ENCODE measurements around the gene UBA6. TPM values are rescaled to one million over a fixed set of nuclear protein-coding genes. Genes with fewer than 3 reads are reported as not detected.
"Not testable (repeated sequence)": the region's sequence is repeated elsewhere in the genome, so short reads cannot be mapped to it uniquely, and the experiment has no call there.

The UBA6 gene
- total RNA-seq, 1 donor: 138 TPM

DNA sequence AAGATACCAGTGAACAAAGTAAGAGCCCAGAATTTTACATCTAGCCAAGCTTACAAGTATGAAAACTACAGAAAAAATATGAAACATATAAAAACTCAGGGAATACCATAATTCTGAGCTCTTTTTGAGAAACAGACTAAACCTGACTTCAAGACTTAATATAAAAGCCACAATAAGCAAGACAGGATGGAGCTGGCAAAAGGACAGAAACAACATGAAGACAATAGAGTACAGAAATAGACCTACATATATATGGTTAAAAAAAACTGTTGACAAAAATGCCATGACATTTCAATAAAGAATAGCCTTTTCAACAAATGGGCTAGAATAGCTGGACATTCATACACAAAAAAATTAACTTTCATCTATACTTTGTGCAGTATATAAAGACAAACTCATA, 49.4 kb downstream of the UBA6 start:
- H3K4me3 ChIP-seq (ENCODE audit: low read depth, low read length): no peak overlapping the region
- TF ChIP-seq, protein P1, sequence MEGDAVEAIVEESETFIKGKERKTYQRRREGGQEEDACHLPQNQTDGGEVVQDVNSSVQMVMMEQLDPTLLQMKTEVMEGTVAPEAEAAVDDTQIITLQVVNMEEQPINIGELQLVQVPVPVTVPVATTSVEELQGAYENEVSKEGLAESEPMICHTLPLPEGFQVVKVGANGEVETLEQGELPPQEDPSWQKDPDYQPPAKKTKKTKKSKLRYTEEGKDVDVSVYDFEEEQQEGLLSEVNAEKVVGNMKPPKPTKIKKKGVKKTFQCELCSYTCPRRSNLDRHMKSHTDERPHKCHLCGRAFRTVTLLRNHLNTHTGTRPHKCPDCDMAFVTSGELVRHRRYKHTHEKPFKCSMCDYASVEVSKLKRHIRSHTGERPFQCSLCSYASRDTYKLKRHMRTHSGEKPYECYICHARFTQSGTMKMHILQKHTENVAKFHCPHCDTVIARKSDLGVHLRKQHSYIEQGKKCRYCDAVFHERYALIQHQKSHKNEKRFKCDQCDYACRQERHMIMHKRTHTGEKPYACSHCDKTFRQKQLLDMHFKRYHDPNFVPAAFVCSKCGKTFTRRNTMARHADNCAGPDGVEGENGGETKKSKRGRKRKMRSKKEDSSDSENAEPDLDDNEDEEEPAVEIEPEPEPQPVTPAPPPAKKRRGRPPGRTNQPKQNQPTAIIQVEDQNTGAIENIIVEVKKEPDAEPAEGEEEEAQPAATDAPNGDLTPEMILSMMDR (IDR thresholded peaks at IDR 0.05; ENCODE audit: insufficient read depth, low read length): no peak
- peak; percentile 45 for DNase-seq (ENCODE audit: low read depth)

DNA sequence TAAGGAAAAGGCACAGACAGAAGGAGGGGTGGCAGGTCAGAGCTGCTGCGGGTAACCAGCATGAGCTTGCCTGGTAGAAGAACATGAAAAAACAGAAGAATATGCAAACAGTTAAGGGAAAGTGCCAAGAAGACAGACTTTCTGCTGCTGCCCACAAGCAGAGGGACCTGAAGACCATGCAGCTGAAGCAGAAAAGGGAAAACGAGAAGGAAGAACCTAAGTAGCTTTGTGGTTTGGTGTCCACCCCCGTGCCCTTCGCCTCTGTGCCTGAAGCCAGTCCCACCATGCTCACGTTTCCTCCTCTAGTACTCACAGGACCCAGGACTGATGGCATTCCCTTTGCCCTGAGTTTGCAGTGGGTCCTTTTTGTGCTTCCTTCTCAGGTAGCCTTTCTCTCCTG, 62.8 kb downstream of the UBA6 start:
- no peak for DNase-seq (ENCODE audit: low read depth)
- no peak overlapping the region for H3K4me3 ChIP-seq (ENCODE audit: low read depth, low read length)
- TF ChIP-seq, protein P1 (IDR thresholded peaks at IDR 0.05; ENCODE audit: insufficient read depth, low read length): no peak

DNA sequence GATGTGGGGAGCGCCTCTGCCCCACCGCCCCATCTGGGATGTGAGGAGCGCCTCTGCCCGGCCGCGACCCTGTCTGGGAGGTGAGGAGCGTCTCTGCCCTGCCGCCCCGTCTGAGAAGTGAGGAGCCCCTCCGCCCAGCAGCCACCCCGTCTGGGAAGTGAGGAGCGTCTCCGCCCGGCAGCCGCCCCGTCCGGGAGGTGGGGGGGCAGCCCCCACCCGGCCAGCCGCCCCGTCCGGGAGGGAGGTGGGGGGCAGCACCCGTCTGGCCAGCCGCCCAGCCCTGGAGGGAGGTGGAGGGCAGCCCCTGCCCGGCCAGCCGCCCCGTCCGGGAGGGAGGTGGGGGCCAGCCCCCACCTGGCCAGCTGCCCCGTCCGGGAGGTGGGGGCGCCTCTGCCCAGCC, 64.0 kb downstream of the UBA6 start:
- not testable (repeated sequence) for H3K4me3 ChIP-seq (ENCODE audit: low read depth, low read length); DNase-seq (ENCODE audit: low read depth)

DNA sequence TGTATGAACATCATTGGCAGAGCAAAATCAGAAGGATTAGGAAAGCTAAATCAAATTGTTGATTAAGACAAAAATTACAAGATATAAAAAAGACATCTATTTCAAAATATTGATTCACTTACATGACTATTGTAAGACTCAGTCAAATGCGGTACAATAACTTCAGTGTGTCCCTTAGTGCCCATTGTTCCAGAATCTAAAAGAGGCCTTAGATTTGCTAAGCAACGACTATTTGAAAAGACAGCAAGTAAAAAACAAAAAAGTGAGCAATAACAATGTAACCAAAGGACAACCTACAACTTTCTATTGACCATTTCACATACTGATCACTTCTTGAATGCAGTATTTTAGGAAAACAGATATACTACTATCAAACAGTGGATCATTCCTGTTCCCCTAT, 65.6 kb downstream of the UBA6 start:
- DNase-seq (ENCODE audit: low read depth): no peak
- no peak overlapping the region for H3K4me3 ChIP-seq (ENCODE audit: low read depth, low read length)
- TF ChIP-seq, protein P1 (IDR thresholded peaks at IDR 0.05; ENCODE audit: insufficient read depth, low read length): no peak

DNA sequence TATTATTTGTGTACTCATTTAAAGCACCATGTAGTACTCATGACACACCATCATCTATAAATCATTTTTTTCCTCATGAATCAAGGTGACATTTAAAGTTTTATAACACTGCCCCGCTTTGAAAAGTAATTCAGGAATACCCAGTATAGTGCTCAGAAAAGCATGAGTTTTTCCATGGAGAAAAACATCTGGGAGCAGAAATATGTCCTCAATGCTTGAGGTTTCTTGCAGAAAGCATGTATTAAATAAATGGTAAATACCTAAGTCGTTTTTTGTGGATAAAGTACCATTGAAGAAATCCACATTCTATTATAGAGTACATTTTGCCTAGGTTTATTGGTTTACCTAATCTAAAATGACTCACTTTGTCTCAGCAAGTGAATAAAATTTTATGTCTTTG, 66.2 kb downstream of the UBA6 start:
- DNase-seq (ENCODE audit: low read depth): no peak
- TF ChIP-seq, protein P1 (IDR thresholded peaks at IDR 0.05; ENCODE audit: insufficient read depth, low read length): no peak
- H3K4me3 ChIP-seq (ENCODE audit: low read depth, low read length): no peak overlapping the region

DNA sequence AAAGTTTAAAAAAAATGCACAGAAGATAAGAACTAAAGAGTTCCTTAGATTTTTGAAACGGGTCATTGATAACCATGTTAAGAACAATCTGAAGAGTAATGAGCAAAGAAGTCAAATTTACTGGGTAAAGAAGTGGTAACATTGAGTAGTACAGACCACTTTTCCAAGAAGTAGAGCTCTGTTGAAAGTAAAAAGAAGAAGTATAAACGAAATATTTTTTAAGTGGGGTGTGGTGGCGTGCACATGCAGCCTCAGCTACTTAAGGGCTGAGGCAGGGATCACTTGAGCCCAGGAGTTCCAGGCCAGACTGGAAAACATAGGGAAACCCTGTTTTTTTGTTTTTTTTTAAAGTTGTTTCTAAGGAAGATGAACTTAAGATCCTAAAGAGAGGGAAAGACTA, 68.5 kb downstream of the UBA6 start:
- H3K4me3 ChIP-seq (ENCODE audit: low read depth, low read length): no peak overlapping the region
- no peak for DNase-seq (ENCODE audit: low read depth)
- TF ChIP-seq, protein P1 (IDR thresholded peaks at IDR 0.05; ENCODE audit: insufficient read depth, low read length): no peak

DNA sequence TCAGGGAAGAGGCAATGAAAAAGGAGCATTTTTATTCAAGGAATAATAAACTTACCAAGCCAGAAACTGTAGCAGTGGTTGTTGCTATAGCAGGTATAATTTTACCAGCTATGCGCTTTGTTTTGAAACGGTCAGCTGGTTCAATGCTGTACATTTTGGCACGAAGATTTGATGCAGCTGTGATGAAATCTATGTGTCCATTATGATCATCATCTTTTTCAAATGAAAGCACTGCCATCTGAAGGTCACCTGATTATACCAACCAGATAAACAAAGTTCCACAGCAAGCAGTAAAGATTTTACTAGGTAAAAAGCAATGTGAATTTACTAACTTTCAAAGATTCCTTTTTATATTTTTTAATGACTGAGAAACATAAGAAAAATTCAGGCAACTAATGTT, 76.0 kb downstream of the UBA6 start:
- DNase-seq (ENCODE audit: low read depth): no peak
- H3K4me3 ChIP-seq (ENCODE audit: low read depth, low read length): no peak overlapping the region
- TF ChIP-seq, protein P1 (IDR thresholded peaks at IDR 0.05; ENCODE audit: insufficient read depth, low read length): no peak

All from fibroblast of the aortic adventitia (primary cell).